ENCODE results near the gene C10orf95. TPM values are rescaled to one million over a fixed set of nuclear protein-coding genes. Genes with fewer than 3 reads are reported as not detected.

The C10orf95 gene
- total and polyA plus RNA-seq, 7 donors: 0.36 to 2.4 (median 0.99) TPM; not detected in 3

DNA sequence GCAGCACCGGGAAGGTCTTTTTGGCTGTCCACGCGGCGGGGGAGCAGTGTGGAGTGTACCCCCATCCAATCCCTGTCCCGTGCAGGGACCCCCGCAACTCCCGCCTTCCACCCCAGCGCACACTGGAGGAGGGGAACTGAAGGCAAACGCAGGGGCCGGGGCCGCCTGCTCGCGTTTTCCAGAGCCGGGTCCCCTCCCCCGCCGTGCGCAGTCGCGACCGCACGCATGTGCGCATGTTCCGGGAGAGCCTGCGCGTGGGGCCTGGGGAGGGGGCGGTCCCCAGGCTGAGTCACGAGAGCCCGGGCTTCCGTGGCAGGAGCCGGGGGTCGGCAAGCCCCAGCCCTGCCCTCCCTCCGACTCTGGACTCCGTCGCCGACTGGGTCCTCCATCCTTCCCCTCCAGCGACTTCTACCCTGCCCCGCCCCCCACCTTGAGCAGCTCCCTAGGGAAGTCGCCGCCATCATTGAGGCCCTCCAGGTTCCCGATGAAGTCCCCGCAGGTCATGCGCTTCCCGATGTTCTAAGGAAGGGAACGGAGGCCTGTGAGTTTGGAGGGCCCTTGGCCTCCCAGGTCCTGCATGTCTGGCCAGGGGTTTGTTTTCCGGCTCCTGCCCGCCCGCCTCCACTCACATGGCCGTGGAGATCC lies 40.8 kb downstream of the C10orf95 start:
- Histone ChIP-seq H3K27ac (peak overlapping the region; percentile 84 to 99 (median 98)), H3K9me3 (no peaks in the 10 kb centered on the region), H3K27me3 (peaks cover under 1 to 33% (median 17%) of the 10 kb centered on the region in 3 donors), H3K4me1 (peaks cover 0 to 39% (median 36%) of the 10 kb centered on the region in 4 donors), H3K36me3 (no peaks in the 10 kb centered on the region), H3K4me3 (peak overlapping the region; percentile 36 to 80 (median 78))
- intact Hi-C loops (cut with DNase I): no loop called here
- peak in 3 of 4 donors; percentile 22 to 95 (median 78) for TF ChIP-seq EP300 (IDR thresholded peaks at IDR 0.05)
- TF ChIP-seq POLR2A (IDR thresholded peaks at IDR 0.05): peak; percentile 54 to 79
- peak; percentile 83 to 97 (median 92) for TF ChIP-seq POLR2AphosphoS5 (IDR thresholded peaks at IDR 0.05)
- TF ChIP-seq, protein P1, sequence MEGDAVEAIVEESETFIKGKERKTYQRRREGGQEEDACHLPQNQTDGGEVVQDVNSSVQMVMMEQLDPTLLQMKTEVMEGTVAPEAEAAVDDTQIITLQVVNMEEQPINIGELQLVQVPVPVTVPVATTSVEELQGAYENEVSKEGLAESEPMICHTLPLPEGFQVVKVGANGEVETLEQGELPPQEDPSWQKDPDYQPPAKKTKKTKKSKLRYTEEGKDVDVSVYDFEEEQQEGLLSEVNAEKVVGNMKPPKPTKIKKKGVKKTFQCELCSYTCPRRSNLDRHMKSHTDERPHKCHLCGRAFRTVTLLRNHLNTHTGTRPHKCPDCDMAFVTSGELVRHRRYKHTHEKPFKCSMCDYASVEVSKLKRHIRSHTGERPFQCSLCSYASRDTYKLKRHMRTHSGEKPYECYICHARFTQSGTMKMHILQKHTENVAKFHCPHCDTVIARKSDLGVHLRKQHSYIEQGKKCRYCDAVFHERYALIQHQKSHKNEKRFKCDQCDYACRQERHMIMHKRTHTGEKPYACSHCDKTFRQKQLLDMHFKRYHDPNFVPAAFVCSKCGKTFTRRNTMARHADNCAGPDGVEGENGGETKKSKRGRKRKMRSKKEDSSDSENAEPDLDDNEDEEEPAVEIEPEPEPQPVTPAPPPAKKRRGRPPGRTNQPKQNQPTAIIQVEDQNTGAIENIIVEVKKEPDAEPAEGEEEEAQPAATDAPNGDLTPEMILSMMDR (IDR thresholded peaks at IDR 0.05): no peak
- peak; percentile 88 for DNase-seq
- 3 to 9% methylated on average over 48 of the region's 48 CpGs for WGBS, 2 donors

- H3K4me1 ChIP-seq: peaks cover 0 to 47% (median 43%) of the 10 kb centered on the region in 4 donors
- WGBS, 2 donors: 21 to 33% methylated on average over 24 of the region's 24 CpGs
- DNase-seq: no peak
- peaks cover 0 to 1% (median 0%) of the 10 kb centered on the region in 4 donors for H3K36me3 ChIP-seq
- TF ChIP-seq, protein P1 (IDR thresholded peaks at IDR 0.05): no peak
- TF ChIP-seq EP300 (IDR thresholded peaks at IDR 0.05): no peak
- TF ChIP-seq POLR2AphosphoS5 (IDR thresholded peaks at IDR 0.05): no peak
- no peak for TF ChIP-seq POLR2A (IDR thresholded peaks at IDR 0.05)
- intact Hi-C loops (cut with DNase I): no loop called here
- no peaks in the 10 kb centered on the region for H3K9me3 ChIP-seq
- peaks cover 0 to 30% (median 11%) of the 10 kb centered on the region in 3 donors for H3K27me3 ChIP-seq
- peak overlapping the region; percentile 84 to 99 (median 98) for H3K27ac ChIP-seq
- peak overlapping the region; percentile 36 to 80 (median 78) for H3K4me3 ChIP-seq
Measured at GRCh38 chr10:102409604-102410428, 41.5 kb downstream of the C10orf95 start.

DNA sequence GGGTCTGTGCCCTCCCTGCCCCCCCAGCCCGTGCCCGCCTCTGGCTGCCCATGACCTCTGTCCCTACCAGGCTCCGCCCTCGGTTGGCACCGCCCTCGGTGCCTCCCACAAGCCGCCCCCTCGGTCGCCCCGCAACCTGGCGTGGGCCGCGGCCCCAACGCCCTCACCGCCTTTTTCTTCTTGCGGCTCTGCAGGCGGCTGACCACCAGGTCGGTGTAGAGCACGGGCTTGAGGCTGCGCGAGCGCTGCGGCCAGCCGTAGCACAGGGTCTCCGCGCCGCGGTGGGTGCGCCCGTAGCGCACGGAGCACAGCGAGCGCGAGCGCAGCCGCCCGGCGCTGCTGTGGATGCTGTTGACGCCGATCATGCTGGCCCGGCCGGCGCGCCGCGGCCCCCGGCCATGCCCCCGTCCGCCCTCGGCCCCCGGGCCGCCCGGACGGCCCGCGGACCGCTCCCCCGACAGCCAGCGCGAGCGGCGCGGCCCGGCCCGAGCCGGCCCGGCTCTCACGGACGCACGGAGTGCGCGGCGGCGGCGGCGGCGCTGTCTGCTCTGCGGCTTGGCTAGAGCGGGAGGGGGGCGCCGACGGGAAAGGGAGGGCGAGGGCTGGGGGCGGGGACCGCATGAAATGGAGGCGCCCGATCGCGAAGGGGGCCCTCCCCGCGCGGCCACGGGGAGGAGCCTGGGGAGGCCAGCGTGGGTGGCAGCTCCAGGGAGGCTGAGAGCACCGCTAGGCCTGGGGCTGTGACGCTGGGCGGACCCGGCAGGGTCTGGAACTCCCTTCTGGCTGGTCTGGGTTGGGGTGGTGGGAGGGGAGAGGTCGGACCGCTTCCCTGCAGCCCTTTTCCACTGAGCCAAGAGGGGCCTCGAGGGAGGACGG lies 42.4 kb downstream of the C10orf95 start:
- Histone ChIP-seq H3K27me3 (peaks cover 0 to 22% (median 10%) of the 10 kb centered on the region in 3 donors), H3K9me3 (no peaks in the 10 kb centered on the region), H3K4me3 (peak overlapping the region; percentile 70 to 80 (median 78)), H3K4me1 (peaks cover 0 to 55% (median 51%) of the 10 kb centered on the region in 4 donors), H3K27ac (peak overlapping the region; percentile 84 to 99 (median 98)), H3K36me3 (peaks cover 0 to 9% (median 2%) of the 10 kb centered on the region in 4 donors)
- peak; percentile 95 for DNase-seq
- peak; percentile 79 to 94 for TF ChIP-seq POLR2A (IDR thresholded peaks at IDR 0.05)
- TF ChIP-seq, protein P1 (IDR thresholded peaks at IDR 0.05): no peak
- peak in 2 of 4 donors; percentile 2 to 55 for TF ChIP-seq EP300 (IDR thresholded peaks at IDR 0.05)
- peak; percentile 92 to 95 (median 94) for TF ChIP-seq POLR2AphosphoS5 (IDR thresholded peaks at IDR 0.05)
- 1% methylated on average over 103 of the region's 103 CpGs for WGBS, 2 donors
- intact Hi-C loops (cut with DNase I): no loop called here

DNA sequence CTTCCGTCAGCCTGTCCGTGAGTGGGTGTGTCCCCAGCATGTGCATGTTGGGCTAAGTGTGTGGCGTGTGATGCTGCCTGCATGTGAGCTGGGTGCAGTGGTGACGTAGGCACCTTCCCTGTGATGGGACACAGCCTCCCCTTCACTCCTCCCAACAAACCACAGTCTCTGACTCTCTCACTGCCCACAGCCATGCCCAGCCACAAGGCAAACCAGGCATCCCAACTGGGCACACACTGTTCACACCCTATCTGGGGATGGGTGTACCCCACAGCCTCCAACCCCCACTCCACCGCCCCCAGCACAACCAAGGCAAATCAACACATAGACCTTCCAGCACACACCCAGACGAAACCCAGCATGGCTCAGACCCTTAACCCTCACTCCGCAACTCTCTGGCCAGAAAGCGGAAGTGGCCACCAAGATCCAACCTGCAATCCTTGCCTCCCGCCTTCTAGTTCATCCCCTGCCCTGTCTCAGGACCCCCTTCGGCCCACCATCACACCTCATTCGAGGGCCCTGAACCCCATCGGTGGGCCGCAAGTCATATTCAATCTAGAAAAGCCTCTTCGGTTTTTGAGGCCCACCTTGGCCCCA lies 43.1 kb downstream of the C10orf95 start:
- WGBS, 2 donors: 46 to 60% methylated on average over 14 of the region's 14 CpGs
- Histone ChIP-seq H3K36me3 (peaks cover 4 to 15% (median 8%) of the 10 kb centered on the region in 4 donors), H3K27me3 (peaks cover 0 to 22% (median 10%) of the 10 kb centered on the region in 3 donors), H3K27ac (peak overlapping the region; percentile 84 to 99 (median 98)), H3K9me3 (no peaks in the 10 kb centered on the region), H3K4me3 (peak overlapping the region; percentile 70 to 80 (median 78)), H3K4me1 (peaks cover 0 to 61% (median 58%) of the 10 kb centered on the region in 4 donors)
- intact Hi-C loops (cut with DNase I): no loop called here
- peak; percentile 98 for DNase-seq
- peak; percentile 99 to 100 (median 100) for TF ChIP-seq EP300 (IDR thresholded peaks at IDR 0.05)
- TF ChIP-seq POLR2A (IDR thresholded peaks at IDR 0.05): peak; percentile 77 to 79
- TF ChIP-seq, protein P1 (IDR thresholded peaks at IDR 0.05): no peak
- TF ChIP-seq POLR2AphosphoS5 (IDR thresholded peaks at IDR 0.05): peak; percentile 96 to 97 (median 96)

Measured in sigmoid colon (tissue), 7 donors.